CD4-positive, alpha-beta T cell treated with Interleukin-15 for 1 hour (primary cell): ENCODE data around the gene FBXL20.
"Not testable (repeated sequence)": the region's sequence is repeated elsewhere in the genome, so short reads cannot be mapped to it uniquely, and the experiment has no call there.

Source experiments
- DNase-seq: peaks from one replicate; pipeline ENCODE4 v3.0.0-alpha.2; 2020

FBXL20 gene, protein sequence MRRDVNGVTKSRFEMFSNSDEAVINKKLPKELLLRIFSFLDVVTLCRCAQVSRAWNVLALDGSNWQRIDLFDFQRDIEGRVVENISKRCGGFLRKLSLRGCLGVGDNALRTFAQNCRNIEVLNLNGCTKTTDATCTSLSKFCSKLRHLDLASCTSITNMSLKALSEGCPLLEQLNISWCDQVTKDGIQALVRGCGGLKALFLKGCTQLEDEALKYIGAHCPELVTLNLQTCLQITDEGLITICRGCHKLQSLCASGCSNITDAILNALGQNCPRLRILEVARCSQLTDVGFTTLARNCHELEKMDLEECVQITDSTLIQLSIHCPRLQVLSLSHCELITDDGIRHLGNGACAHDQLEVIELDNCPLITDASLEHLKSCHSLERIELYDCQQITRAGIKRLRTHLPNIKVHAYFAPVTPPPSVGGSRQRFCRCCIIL

GRCh38 chr17:39401412-39402243, at the start of gene FBXL20:
Gene FBXL20, minus strand, starts transcription at chr17:39401626. Its CDS starts 224 bp downstream, at chr17:39401402.
- DNase-seq: peak; percentile 94

GRCh38 chr17:39450847-39451581, 49.6 kb upstream of the FBXL20 start, which contains the start of gene MED1:
Gene MED1, minus strand, starts transcription at chr17:39451263. Its CDS starts 201 bp downstream, at chr17:39451062.
- DNase-seq: peak; percentile 96

DNA sequence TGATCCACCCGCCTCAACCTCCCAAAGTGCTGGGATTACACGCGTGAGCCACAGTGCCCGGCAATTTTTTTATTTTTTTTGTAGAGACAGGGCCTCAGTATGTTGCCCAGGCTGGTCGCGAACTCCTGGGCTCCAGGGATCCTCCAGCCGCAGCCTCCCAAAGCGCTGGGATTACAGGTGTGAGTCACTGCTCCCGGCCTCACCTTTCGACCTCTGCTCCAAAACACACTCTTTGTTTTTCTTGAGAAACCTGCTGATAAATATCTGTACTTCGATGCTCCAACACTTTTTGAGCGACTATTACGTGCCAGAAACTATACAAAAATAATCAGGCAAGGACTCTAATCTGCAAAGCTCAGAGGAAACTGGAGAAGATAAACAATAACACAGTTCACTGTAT, 48.6 kb upstream of the FBXL20 start:
- DNase-seq: no peak

DNA sequence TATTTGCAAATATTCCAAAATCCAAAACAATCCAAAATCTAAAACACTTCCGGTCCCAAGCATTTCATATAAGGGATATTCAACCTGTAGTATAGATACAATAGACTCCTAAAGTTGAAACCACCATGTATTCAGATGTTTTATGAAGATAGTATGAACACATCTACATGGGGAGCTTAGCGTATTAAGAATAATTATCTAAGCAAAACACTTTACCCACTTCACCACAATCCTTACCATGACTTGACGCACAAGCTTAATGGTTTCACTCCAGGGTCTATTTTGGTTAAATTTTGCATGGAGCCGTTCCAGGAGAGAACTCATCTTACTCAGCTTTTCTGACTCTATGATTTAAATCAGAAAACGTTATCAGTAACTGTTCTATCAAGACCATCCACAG, 46.1 kb upstream of the FBXL20 start:
- no peak for DNase-seq

- DNase-seq: no peak
Observed at GRCh38 chr17:39443326-39443725, 41.9 kb upstream of the FBXL20 start.

DNA sequence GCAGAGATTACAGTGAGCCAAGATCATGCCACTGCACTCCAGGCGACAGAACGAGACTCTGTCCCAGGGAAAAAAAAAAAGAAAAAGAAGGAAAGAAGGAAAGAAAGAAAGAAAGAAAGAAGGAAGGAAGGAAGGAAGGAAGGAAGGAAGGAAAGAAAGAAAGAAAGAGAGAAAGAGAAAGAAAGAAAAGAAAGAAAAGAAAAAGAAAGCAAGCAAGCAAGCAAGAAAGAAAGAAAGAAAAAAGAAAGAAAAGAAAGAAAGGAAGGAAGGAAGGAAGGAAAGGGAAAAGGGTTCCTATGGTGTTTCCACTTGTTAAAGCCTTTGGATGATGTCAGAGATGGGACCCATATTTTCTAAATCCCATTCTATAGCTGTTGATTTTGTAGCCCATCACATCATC, 38.4 kb upstream of the FBXL20 start:
- not testable (repeated sequence) for DNase-seq

- no peak for DNase-seq
Observed at GRCh38 chr17:39429600-39429999, 28.2 kb upstream of the FBXL20 start.

DNA sequence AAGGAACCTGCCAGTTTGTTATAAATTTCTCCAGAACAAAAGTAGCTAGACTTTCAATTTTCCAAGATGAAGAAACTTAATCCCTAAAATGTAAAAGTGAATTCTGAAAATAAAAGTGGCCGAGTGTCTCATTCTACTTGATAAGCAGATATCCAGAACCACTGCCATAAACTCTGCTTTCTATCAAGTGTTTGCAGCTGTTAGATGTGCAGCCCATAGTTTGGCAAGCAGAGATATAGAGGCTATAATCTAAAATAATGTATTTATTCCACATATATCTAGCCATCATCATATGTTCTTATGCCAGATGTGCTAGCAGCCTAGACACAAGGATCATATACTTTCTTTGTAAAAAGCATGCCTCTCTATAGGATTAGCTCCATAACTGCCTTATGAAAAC, 14.7 kb upstream of the FBXL20 start:
- DNase-seq: no peak

GRCh38 chr17:39410279-39410678, 8.9 kb upstream of the FBXL20 start:
- no peak for DNase-seq

DNA sequence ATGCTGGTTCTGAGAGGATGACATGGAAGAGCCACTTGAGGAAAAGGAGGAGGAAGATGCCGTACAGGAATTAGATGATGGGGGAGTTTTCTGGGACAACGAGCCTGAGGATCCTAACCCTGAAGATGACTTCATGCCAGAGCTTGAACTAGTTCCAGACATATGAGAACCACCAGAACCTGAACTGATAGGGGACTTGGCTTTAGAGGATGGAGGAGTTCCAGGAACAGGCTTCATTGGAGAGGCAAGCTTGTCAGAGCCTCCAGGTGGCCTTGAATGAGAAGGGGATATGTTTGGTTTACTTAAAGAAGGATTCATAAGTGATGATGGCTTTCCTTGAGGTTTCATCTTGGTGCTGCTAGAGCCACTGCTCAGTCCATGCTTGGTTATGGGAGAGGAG, 6.9 kb upstream of the FBXL20 start:
- DNase-seq: no peak

GRCh38 chr17:39406951-39407350, 5.5 kb upstream of the FBXL20 start:
- DNase-seq: no peak

DNA sequence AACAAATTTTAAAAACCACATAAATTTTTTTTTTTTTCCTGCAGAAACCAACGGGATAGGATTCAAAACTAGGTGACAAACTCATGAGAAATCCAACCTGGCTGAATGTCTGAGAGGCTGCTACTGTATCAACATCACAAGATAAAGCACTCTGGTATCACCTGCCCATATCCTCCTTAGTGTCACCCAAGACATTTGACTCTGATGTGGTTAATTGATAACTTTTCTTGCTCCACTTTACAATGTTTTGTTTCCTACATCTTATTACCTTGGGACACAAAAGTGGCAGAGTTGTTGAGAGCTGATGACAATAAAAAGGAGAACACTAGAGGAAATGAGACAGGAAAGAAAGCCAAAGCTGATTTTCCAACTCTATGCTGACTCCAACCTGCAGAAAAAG, 4.0 kb upstream of the FBXL20 start:
- no peak for DNase-seq

DNA sequence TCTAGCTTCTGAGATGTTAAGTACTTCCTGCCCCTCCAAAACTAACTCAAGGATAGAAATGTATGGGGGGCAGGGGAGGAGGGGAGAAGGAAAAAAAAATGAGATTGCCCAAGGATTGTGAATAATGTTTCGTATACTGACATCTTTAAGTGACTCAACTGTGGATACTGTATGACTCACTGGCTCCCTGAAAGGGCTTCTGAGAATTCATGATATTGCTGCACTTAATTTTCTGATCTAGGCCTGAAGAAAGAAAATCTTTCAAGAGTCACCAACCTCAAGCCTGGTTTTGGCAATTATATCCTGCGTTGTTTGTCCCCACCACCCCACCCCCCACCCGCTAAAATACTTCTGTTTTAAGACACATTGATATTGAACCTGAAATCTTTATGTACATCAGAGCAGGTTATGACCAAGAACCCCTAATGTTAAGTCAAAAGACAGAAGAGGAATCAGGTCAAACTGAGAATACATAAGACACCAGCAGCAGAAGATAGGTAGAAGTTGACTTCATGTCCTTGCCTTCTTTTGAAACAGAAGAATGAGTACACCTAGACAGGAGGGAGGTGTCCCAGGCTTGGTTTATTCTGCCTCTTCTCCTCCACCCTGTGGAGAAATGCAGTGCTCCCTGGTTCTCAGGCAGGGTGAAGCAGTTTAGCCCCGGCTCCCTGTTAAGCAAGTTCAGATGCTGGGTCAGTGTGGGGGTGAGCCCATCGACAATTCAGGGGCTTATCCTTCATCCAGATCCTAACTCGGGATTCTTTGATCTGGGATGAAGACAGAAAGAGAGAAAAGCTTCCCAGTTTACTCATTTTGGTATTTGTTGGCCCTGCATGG, 3.3 kb upstream of the FBXL20 start:
- DNase-seq: no peak

DNA sequence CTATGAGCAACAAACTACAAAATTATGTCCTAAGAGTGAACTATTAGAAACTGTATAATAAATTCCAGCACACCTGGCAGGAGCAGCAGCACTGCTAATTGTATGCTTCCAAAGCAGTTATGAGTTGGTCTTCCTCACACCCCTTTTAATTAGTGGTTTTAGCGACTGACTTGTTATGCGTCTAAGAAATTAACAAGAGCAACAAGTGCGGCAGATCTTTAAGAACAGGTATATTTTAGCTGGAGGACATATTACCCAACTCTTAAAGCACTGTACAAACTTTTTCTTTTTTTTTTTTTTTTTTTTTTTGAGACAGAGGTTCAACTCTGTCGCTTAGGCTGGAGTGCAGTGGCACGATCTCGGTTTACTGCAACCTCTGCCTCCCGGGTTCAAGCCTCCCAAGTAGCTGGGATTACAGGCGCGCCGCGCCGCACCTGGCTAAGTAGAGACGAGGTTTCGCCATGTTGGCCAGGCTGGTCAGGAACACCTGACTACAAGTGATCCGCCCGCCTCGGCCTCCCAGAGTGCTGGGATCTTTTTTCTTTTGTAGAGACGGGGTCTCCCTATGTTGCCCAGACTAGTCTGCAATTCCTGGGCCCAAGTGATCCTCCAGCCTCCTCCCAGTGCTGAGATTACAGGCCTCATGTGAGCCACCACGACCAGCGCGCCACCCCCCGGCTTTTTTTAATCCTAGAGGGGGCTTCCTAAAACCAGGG, 1.6 kb upstream of the FBXL20 start:
- no peak for DNase-seq

DNA sequence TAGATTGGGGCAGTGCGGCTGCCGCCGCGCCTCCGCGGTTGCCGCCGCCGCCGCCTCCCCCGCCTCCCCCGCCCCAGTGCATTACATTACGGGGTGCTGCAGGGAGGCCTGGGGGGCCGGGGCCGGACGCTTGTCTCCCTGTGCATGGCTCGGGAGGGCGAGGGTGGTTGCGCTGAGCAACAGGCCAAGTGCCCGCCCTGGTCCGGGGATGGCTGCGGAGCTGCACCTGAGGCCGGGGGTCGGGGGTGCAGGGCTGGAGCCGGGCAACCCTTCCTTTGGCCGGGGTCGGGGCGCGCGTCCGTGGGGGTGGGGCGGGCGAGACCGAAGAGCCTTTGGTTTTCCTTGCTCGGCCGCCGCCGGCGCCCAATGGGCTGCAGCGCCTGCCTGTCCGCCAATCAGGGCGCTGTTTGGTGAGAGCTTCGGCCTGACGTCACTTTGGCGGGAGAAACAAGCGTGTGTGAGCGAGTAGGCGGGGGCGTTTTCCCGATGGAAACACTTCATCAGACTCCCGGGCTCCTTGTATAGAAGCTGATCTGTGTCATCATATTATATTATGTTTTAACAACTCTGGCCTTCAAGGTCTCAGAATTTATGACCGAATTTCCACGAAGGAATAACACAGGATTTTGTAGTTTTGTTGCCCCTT, 941 bp upstream of the FBXL20 start:
- DNase-seq: peak; percentile 89

- no peak for DNase-seq
Observed at GRCh38 chr17:39400547-39401411, 647 bp downstream of the FBXL20 start.

DNA sequence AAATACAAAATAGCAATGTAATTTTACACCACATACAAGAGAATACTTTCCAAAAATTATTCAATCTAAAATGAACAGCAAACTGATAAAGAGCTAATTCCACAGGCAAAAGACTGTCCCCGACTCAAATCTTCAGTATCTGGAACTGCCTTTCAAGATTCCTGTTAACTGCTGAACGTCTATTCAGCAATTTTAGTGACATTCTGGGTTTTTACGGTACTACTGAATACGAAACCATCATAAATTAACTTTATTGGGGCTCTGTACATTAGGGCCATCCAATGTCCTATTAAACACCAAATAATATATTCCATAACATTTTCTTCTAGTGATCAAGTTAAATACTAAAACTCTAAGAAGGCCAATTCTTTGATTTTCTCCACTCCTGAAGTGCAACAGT, 1.6 kb downstream of the FBXL20 start:
- no peak for DNase-seq

DNA sequence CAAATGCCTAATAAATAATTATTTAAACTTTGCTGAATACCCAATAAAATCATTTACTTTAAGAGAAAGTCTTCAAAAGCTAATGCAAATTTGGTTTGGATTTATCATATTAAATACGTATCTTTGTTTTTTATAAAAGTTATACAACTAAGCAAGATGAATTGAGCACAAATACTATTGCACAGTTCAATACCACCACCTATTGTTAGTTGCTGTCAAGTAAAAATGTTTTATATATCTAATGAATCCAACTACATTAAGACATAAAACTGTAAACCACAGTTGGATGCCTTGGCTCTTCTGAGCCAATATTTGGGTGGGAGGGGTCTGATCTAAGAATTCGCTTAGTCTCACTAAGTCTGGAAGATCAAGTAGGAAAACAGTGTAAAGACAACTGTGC, 7.7 kb downstream of the FBXL20 start:
- no peak for DNase-seq

- no peak for DNase-seq
Observed at GRCh38 chr17:39391448-39391847, 10.0 kb downstream of the FBXL20 start.

- no peak for DNase-seq
Observed at GRCh38 chr17:39385040-39385439, 16.4 kb downstream of the FBXL20 start.
